K562 (cell line): ENCODE measurements around the gene AP3B2. TPM values are rescaled to one million over a fixed set of nuclear protein-coding genes. Genes with fewer than 3 reads are reported as not detected.
A peak's percentile ranks its signal among the peaks of the same experiment; 100 is the strongest.

ENCODE experiments used
- CBFA2T3 ChIP-seq: fragments of 450-650 bp; IDR thresholded peaks from 2 replicates; pipeline ENCODE4 v1.6.1; 2017
- CREB1 ChIP-seq, 2 experiments: sonication (generic) in 1 of 2; formaldehyde crosslinking in 1 of 2; IDR thresholded peaks; 2 replicates each; pipeline versions ENCODE4 v1.6.1 to v1.8.0; 2012 to 2022; ENCODE audit warnings: inconsistent platforms in 1 of 2, mild to moderate bottlenecking in 1 of 2, missing genetic modification reagents in 1 of 2, moderate library complexity in 1 of 2
- CXXC5 ChIP-seq: fragments of 250-450 bp; sonication (Bioruptor Pico); IDR thresholded peaks from 2 replicates; pipeline ENCODE4 v1.8.0; 2022; ENCODE audit warnings: inconsistent platforms, mild to moderate bottlenecking, moderate library complexity
- MCM5 ChIP-seq: fragments of 450-650 bp; IDR thresholded peaks from 2 replicates; pipeline ENCODE4 v1.6.1; 2016; ENCODE audit warnings: low read depth
- MNT ChIP-seq, 2 experiments: fragments of 450-650 bp; conservative IDR thresholded peaks; 2 replicates each; pipeline ENCODE4 v1.6.1; 2017; ENCODE audit warnings: mild to moderate bottlenecking in 2 of 2, moderate library complexity in 2 of 2
- PRDM10 ChIP-seq: fragments of 450-650 bp; IDR thresholded peaks from 2 replicates; pipeline ENCODE4 v1.6.1; 2018; ENCODE audit not compliant: partially characterized antibody
- REST ChIP-seq, 2 experiments: fragments of 450-650 bp; formaldehyde crosslinking in 1 of 2; IDR thresholded peaks; 2 replicates each; pipeline versions ENCODE4 v1.4.0 to v1.6.1; 2014 to 2020; ENCODE audit warnings: mild to moderate bottlenecking in 2 of 2, borderline replicate concordance in 1 of 2, low read depth in 1 of 2
- SMAD4 ChIP-seq: fragments of 250-450 bp; sonication (Bioruptor Pico); conservative IDR thresholded peaks from 2 replicates; pipeline ENCODE4 v1.8.0; 2021; ENCODE audit warnings: inconsistent platforms, mild to moderate bottlenecking, moderate library complexity
- TFAP4 ChIP-seq: sonication (generic); formaldehyde crosslinking; IDR thresholded peaks from 2 replicates; pipeline ENCODE4 v1.8.0; 2022; ENCODE audit warnings: missing genetic modification reagents, mild to moderate bottlenecking, moderate library complexity, borderline replicate concordance
- ZNF174 ChIP-seq: fragments of 250-450 bp; sonication (Bioruptor Pico); IDR thresholded peaks from 2 replicates; pipeline ENCODE4 v1.4.0; 2020; ENCODE audit warnings: mild to moderate bottlenecking
- ZNF77 ChIP-seq: fragments of 250-450 bp; sonication (Bioruptor Pico); IDR thresholded peaks from 2 replicates; pipeline ENCODE4 v1.5.0; 2020
- polyA plus RNA-seq, 8 experiments: library from polyadenylated mRNA; depleted of rRNA in 4 of 8; stranded (reverse) in 5 of 8; unstranded in 3 of 8; fragments of >200 nt; fragmentation: Nextera tagmentation in 2 of 8; fragmentation: Illumina TruSeq in 1 of 8; extraction: Ambion mirVana in 2 of 8; extraction: Trizol in 1 of 8; gene quantifications; 2 replicates each; pipeline versions ENCODE4 v1.2.1 to v1.2.3, GENCODE V29; 2011 to 2014; ENCODE audit warnings: inconsistent platforms in 1 of 8, missing spikeins in 1 of 8
- total RNA-seq, 7 experiments: library from RNA; depleted of rRNA in 6 of 7; stranded (reverse); fragments of >200 nt in 6 of 7; fragmentation: Illumina TruSeq in 2 of 7; extraction: Trizol in 2 of 7; gene quantifications; 2 replicates each; pipeline versions ENCODE4 v1.2.1 to v1.2.3, GENCODE V29; 2011 to 2021; ENCODE audit warnings: low replicate concordance in 1 of 7

The AP3B2 gene
- total and polyA plus RNA-seq, 9 of the 15 experiments (the other 6 are each of a cell fraction or from before 2014, with no cell fraction given): 0.03 to 0.15 (median 0.10) TPM; not detected in 2

- TF ChIP-seq PRDM10: peak; percentile 37
- TF ChIP-seq SMAD4 (CRISPR knock-in tag): peak; percentile 36; the same call in 1 of the 2 replicates
- TF ChIP-seq ZNF77 (CRISPR knock-in tag): no peak
- no peak for TF ChIP-seq ZNF174 (CRISPR knock-in tag)
- TF ChIP-seq CBFA2T3: no peak
- peak; percentile 25 to 58; a peak in 2 of 4 replicates for TF ChIP-seq MNT (conservative IDR thresholded peaks at IDR 0.05)
- TF ChIP-seq TFAP4 (CRISPR knock-in tag): 0 out of 2 replicates have a peak, but pooled peaks have one; percentile 44
- no peak for TF ChIP-seq REST (IDR thresholded peaks at IDR 0.05; ENCODE audit: borderline replicate concordance)
- TF ChIP-seq REST (CRISPR knock-in tag; IDR thresholded peaks at IDR 0.05; ENCODE audit: low read depth): 0 out of 2 replicates have a peak, but pooled peaks have one; percentile 15
- TF ChIP-seq CREB1 (IDR thresholded peaks at IDR 0.05): no peak
- TF ChIP-seq CREB1 (CRISPR knock-in tag; IDR thresholded peaks at IDR 0.05): peak; percentile 40; the same call in 1 of the 2 replicates
- TF ChIP-seq CXXC5 (CRISPR knock-in tag): peak; percentile 67
- no peak for TF ChIP-seq MCM5
Observed at GRCh38 chr15:82646250-82647044, 63.2 kb downstream of the AP3B2 start (continued).
